Stimulated activated CD4-positive, alpha-beta T cell treated with anti-CD3 and anti-CD28 coated beads, Interleukin-4, amount 100 ng/mL, for 48 hours (primary cell): ENCODE measurements around the gene NCAM2.

ENCODE experiments used
- DNase-seq, 2 donors: peaks; one replicate each; pipeline ENCODE4 v3.0.0-alpha.2; 2020; ENCODE audit warnings: low read depth in 2 of 2

Gene NCAM2

GRCh38 chr21:21175798-21176334 lies 177.7 kb downstream of the NCAM2 start:
- no peak for DNase-seq

GRCh38 chr21:21177353-21177986 lies 179.3 kb downstream of the NCAM2 start:
- no peak for DNase-seq

GRCh38 chr21:21179619-21180298 lies 181.6 kb downstream of the NCAM2 start:
- DNase-seq = no peak

GRCh38 chr21:21182401-21183010 lies 184.3 kb downstream of the NCAM2 start:
- DNase-seq = no peak

- DNase-seq = no peak
Measured at GRCh38 chr21:21183092-21183491, 184.9 kb downstream of the NCAM2 start.

GRCh38 chr21:21184771-21185528 lies 186.7 kb downstream of the NCAM2 start:
- no peak for DNase-seq

- DNase-seq = no peak
Measured at GRCh38 chr21:21187579-21187978, 189.4 kb downstream of the NCAM2 start.

GRCh38 chr21:21188513-21189195 lies 190.4 kb downstream of the NCAM2 start:
- DNase-seq = no peak

GRCh38 chr21:21195417-21195943 lies 197.3 kb downstream of the NCAM2 start:
- DNase-seq = no peak

GRCh38 chr21:21196087-21196486 lies 197.9 kb downstream of the NCAM2 start:
- no peak for DNase-seq

- no peak for DNase-seq
Measured at GRCh38 chr21:21196848-21197247, 198.6 kb downstream of the NCAM2 start.

GRCh38 chr21:21199342-21200102 lies 201.3 kb downstream of the NCAM2 start:
- no peak for DNase-seq

GRCh38 chr21:21200103-21200938 lies 202.1 kb downstream of the NCAM2 start:
- no peak for DNase-seq

GRCh38 chr21:21200939-21201615 lies 202.9 kb downstream of the NCAM2 start:
- DNase-seq = no peak

GRCh38 chr21:21203822-21204339 lies 205.7 kb downstream of the NCAM2 start:
- DNase-seq = no peak

- no peak for DNase-seq
Measured at GRCh38 chr21:21204366-21204996, 206.3 kb downstream of the NCAM2 start.

- DNase-seq = no peak
Measured at GRCh38 chr21:21205604-21206003, 207.4 kb downstream of the NCAM2 start.

GRCh38 chr21:21210552-21210951 lies 212.3 kb downstream of the NCAM2 start:
- DNase-seq = no peak
